SU-DHL-6 (cell line): Measurements from ENCODE around the gene HYAL1.

ENCODE experiments used
- H2AFZ ChIP-seq: fragments of 200-600 bp; sonication (generic); 2 replicates; pipeline ENCODE4 v1.6.1; 2014; ENCODE audit warnings: low read depth, mild to moderate bottlenecking, moderate library complexity, mixed read lengths, antibody characterized with exemption, low read length; ENCODE audit not compliant: severe bottlenecking
- H3F3A ChIP-seq: fragments of 200-600 bp; shearing (Covaris generic); 2 replicates; pipeline ENCODE4 v1.6.0; 2016; ENCODE audit warnings: antibody characterized with exemption, mild to moderate bottlenecking; ENCODE audit not compliant: insufficient read depth
- H3K27ac ChIP-seq: fragments of 200-600 bp; sonication (generic); 2 replicates; pipeline ENCODE4 v1.5.1; 2016; ENCODE audit warnings: low read depth, mild to moderate bottlenecking, low read length, moderate library complexity, mixed read lengths
- H3K27me3 ChIP-seq: fragments of 200-600 bp; sonication (generic), shearing (Covaris generic); 2 replicates; pipeline ENCODE4 v1.6.0; 2014; ENCODE audit warnings: mild to moderate bottlenecking, low read length
- H3K36me3 ChIP-seq: fragments of 200-600 bp; sonication (generic); 2 replicates; pipeline ENCODE4 v1.6.1; 2014; ENCODE audit warnings: mild to moderate bottlenecking, low read length, mixed read lengths
- H3K4me2 ChIP-seq: fragments of 300-600, 200-600 bp; shearing (Covaris generic), sonication (generic); 2 replicates; pipeline ENCODE4 v1.6.0; 2014; ENCODE audit warnings: low read length, low read depth, mild to moderate bottlenecking; ENCODE audit not compliant: poor library complexity, severe bottlenecking
- H3K4me3 ChIP-seq: fragments of 200-600 bp; sonication (generic); 2 replicates; pipeline ENCODE4 v1.5.1; 2014; ENCODE audit warnings: antibody characterized with exemption, low read length, mild to moderate bottlenecking, mixed read lengths; ENCODE audit not compliant: insufficient read depth, poor library complexity, severe bottlenecking
- H3K79me2 ChIP-seq: fragments of 200-600 bp; sonication (generic); 2 replicates; pipeline ENCODE4 v1.6.1; 2014; ENCODE audit warnings: mild to moderate bottlenecking, low read length, moderate library complexity; ENCODE audit not compliant: insufficient read depth
- H3K9ac ChIP-seq: fragments of 200-600 bp; sonication (generic); 2 replicates; pipeline ENCODE4 v1.7.0; 2014; ENCODE audit warnings: mild to moderate bottlenecking, low read length
- H3K9me2 ChIP-seq: fragments of 200-600 bp; sonication (generic); replicated peaks from 2 replicates; pipeline ENCODE4 v1.6.1; 2014; ENCODE audit warnings: low read length; ENCODE audit not compliant: insufficient read depth
- H3K9me3 ChIP-seq: fragments of 200-600 bp; sonication (generic); 2 replicates; pipeline ENCODE4 v1.6.1; 2014; ENCODE audit warnings: low read length, mixed read lengths; ENCODE audit not compliant: insufficient read depth
- H4K20me1 ChIP-seq: fragments of 200-600 bp; sonication (generic); 2 replicates; pipeline ENCODE4 v1.6.1; 2014; ENCODE audit warnings: low read depth, mild to moderate bottlenecking, antibody characterized with exemption, low read length, moderate library complexity, mixed read lengths
- CTCF ChIP-seq: fragments of 200-600 bp; sonication (generic); IDR thresholded peaks from one replicate; pipeline ENCODE4 v1.5.1; 2017; ENCODE audit warnings: antibody characterized with exemption, mild to moderate bottlenecking, low read length, moderate library complexity; ENCODE audit not compliant: insufficient read depth, poor library complexity, severe bottlenecking
- EZH2phosphoT487 ChIP-seq: fragments of 200-600 bp; sonication (generic), shearing (Covaris generic); conservative IDR thresholded peaks from 2 replicates; pipeline ENCODE4 v1.6.1; 2018; ENCODE audit warnings: mild to moderate bottlenecking, antibody characterized with exemption, low read length, moderate library complexity, mixed read lengths

HYAL1 gene

GRCh38 chr3:50322115-50322385 is 18.7 kb upstream of the HYAL1 start:
- Histone ChIP-seq H3K27ac (no peak overlapping the region), H3K4me3 (peak overlapping the region; percentile 87)

GRCh38 chr3:50321336-50322114 is 18.2 kb upstream of the HYAL1 start:
- TF ChIP-seq EZH2phosphoT487 (no peak), CTCF (no peak)
- Histone ChIP-seq H3K27me3 (no peaks in the 10 kb centered on the region), H2AFZ (peak overlapping the region; percentile 96), H3K79me2 (no peaks in the 10 kb centered on the region), H3K9me2 (no peaks in the 10 kb centered on the region), H3K9me3 (no peaks in the 10 kb centered on the region), H3K4me2 (peak overlapping the region; percentile 92), H3K4me3 (peak overlapping the region; percentile 87), H3K36me3 (no peaks in the 10 kb centered on the region), H3K9ac (peak overlapping the region; percentile 81), H3K27ac (peak overlapping the region; percentile 80), H3F3A (no peaks in the 10 kb centered on the region), H4K20me1 (no peaks in the 10 kb centered on the region)

More at GRCh38 chr3:50322115-50322385, 18.7 kb upstream of the HYAL1 start:
- Histone ChIP-seq H3K4me2 (peak overlapping the region; percentile 92), H3K36me3 (no peaks in the 10 kb centered on the region), H3K27me3 (no peaks in the 10 kb centered on the region), H4K20me1 (no peaks in the 10 kb centered on the region), H3F3A (no peaks in the 10 kb centered on the region), H3K9me2 (no peaks in the 10 kb centered on the region), H2AFZ (peak overlapping the region; percentile 96), H3K9me3 (no peaks in the 10 kb centered on the region), H3K9ac (0 out of 2 replicates have a peak overlapping the region, but pooled peaks have one; percentile 81), H3K79me2 (peaks cover 4% of the 10 kb centered on the region)
- TF ChIP-seq EZH2phosphoT487: no peak
- TF ChIP-seq CTCF: no peak

GRCh38 chr3:50320853-50321335 is 17.5 kb upstream of the HYAL1 start:
- TF ChIP-seq EZH2phosphoT487 (no peak), CTCF (no peak)
- no peaks in the 10 kb centered on the region for H3K36me3 ChIP-seq

More at GRCh38 chr3:50320853-50321335, 17.5 kb upstream of the HYAL1 start:
- Histone ChIP-seq H3K9me3 (no peaks in the 10 kb centered on the region), H3K9me2 (no peaks in the 10 kb centered on the region), H2AFZ (peak overlapping the region; percentile 96), H3F3A (no peaks in the 10 kb centered on the region), H3K27ac (peak overlapping the region; percentile 80), H3K27me3 (no peaks in the 10 kb centered on the region), H3K4me3 (peak overlapping the region; percentile 87), H3K9ac (peak overlapping the region; percentile 81), H3K4me2 (peak overlapping the region; percentile 92), H3K79me2 (no peaks in the 10 kb centered on the region), H4K20me1 (no peaks in the 10 kb centered on the region)
